ENCODE data around the gene DEAF1.

DNA sequence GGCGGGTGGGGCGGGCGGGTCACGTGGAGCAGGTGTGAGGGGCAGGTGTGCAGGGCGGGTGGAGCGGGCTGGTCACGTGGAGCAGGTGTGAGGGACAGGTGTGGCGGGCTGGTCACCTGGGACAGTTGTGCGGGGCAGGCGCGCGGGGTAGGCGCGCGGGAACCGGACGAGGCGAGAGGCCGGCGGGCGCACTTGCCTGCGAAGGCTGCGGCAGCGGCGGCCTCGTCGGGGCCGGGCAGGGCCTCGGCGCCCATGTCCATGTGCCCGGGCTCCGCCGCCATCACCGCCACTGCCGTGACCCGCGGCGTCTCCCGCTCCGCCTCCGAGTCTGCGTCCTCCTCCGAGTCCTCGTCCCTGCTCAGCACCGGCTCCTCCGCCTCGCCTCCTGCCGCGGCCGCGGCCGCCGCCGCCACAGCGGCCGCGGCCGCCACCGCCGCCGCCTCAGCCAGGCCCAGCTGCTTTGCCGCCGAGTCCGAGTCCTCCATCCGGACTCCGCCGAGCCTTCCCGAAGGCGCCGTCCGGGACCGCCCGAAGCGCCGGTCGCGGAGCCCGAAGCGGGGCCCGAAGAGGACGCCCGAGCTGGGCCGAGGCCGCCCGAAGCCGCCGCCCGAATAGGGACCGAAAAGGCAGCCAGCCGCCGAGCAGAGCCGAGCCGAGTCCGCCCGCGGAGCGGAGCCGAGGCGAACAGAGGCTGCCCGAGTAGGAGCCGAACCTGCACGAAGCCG, at the start of gene DEAF1:
- TF ChIP-seq POLR2A (IDR thresholded peaks at IDR 0.05; ENCODE audit: low read depth, low read length) (no peak), SPI1 (IDR thresholded peaks at IDR 0.05; ENCODE audit: low read depth, low read length) (no peak)
